NT2/D1 (cell line): ENCODE results near the gene FHOD3.

Source experiments
- DNase-seq: peaks from one replicate; pipeline ENCODE4 v3.0.0-alpha.2; 2011; ENCODE audit warnings: low read depth, low spot score
- H3K27me3 ChIP-seq: 2 replicates; pipeline ENCODE4 v1.6.0; 2011; ENCODE audit warnings: mild to moderate bottlenecking; ENCODE audit not compliant: insufficient read length, insufficient read depth
- H3K36me3 ChIP-seq: 2 replicates; pipeline ENCODE4 v1.6.1; 2011; ENCODE audit warnings: mild to moderate bottlenecking, low read length, mixed read lengths; ENCODE audit not compliant: insufficient read depth, insufficient read length
- H3K4me1 ChIP-seq: 2 replicates; pipeline ENCODE4 v1.5.1; 2011; ENCODE audit not compliant: insufficient read depth, insufficient read length
- H3K4me3 ChIP-seq: 2 replicates; pipeline ENCODE4 v1.5.1; 2011; ENCODE audit warnings: low read depth; ENCODE audit not compliant: insufficient read length
- H3K9ac ChIP-seq: 2 replicates; pipeline ENCODE4 v1.6.0; 2011; ENCODE audit warnings: low read depth; ENCODE audit not compliant: insufficient read length
- H3K9me3 ChIP-seq: 2 replicates; pipeline ENCODE4 v1.5.1; 2011; ENCODE audit warnings: mild to moderate bottlenecking, low read length; ENCODE audit not compliant: insufficient read depth
- SUZ12 ChIP-seq: IDR thresholded peaks from 2 replicates; pipeline ENCODE4 v1.6.1; 2011; ENCODE audit not compliant: insufficient read length, insufficient read depth; ENCODE audit errors: extremely low read depth
- YY1 ChIP-seq: IDR thresholded peaks from 2 replicates; pipeline ENCODE4 v1.6.1; 2011; ENCODE audit not compliant: insufficient read length, insufficient read depth
- ZNF274 ChIP-seq: IDR thresholded peaks from 2 replicates; pipeline ENCODE4 v1.6.1; 2011; ENCODE audit warnings: mild to moderate bottlenecking, low read depth, low read length

Gene FHOD3

DNA sequence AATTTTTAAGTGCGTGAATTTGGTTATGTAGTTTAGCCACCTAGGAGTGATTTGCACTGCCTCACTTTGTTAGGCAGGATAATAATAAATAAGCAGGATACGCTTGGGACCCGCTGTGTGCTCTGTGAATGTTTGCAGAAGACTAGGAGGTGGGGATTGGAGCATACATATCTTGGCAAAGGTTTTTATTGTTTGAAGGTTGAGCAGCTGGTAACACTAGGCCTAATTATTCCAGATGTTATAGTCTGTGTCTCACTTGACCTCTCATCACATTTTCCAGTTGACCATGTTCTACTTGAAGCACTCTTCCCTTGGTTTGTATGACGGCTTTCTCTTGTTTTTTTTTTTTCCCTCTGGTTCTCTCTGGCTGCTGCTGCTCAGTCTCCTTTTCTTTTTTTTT lies 42.7 kb downstream of the FHOD3 start:
- no peaks in the 10 kb centered on the region for H3K4me1 ChIP-seq
- no peaks in the 10 kb centered on the region for H3K36me3 ChIP-seq
- no peaks in the 10 kb centered on the region for H3K27me3 ChIP-seq
- H3K4me3 ChIP-seq: no peak overlapping the region
- TF ChIP-seq YY1 (no peak), SUZ12 (no peak), ZNF274 (no peak)
- H3K9me3 ChIP-seq: peaks cover 5% of the 10 kb centered on the region
- no peak for DNase-seq
- no peak overlapping the region for H3K9ac ChIP-seq

DNA sequence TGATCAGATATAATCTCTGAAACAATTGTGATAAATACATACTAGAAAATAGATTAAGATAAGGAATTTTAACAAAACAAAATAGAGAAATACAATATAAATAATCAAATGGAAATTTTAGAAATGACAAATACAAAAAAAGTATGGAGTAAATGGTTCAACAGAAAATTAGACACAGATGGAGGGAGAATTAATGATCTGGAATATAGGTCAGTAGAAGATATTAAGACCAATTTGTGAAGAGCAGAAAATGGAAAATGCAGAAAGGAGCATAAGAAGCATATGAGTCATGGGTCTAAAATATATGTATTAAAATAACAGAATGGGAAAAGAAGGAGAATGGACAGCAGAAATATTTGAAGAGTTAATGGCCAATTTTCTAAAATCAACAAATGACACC lies 44.4 kb downstream of the FHOD3 start:
- Histone ChIP-seq H3K4me1 (no peaks in the 10 kb centered on the region), H3K9me3 (peaks cover 5% of the 10 kb centered on the region), H3K27me3 (no peaks in the 10 kb centered on the region), H3K9ac (no peak overlapping the region), H3K4me3 (no peak overlapping the region), H3K36me3 (no peaks in the 10 kb centered on the region)
- TF ChIP-seq ZNF274 (no peak), YY1 (no peak), SUZ12 (no peak)
- DNase-seq: no peak

- Histone ChIP-seq H3K4me3 (no peak overlapping the region), H3K4me1 (no peaks in the 10 kb centered on the region), H3K9ac (no peak overlapping the region), H3K9me3 (no peaks in the 10 kb centered on the region), H3K27me3 (no peaks in the 10 kb centered on the region), H3K36me3 (no peaks in the 10 kb centered on the region)
- DNase-seq: no peak
- no peak for TF ChIP-seq ZNF274
- no peak for TF ChIP-seq YY1
- TF ChIP-seq SUZ12: no peak
Measured at GRCh38 chr18:36348331-36348730, 50.8 kb downstream of the FHOD3 start.

DNA sequence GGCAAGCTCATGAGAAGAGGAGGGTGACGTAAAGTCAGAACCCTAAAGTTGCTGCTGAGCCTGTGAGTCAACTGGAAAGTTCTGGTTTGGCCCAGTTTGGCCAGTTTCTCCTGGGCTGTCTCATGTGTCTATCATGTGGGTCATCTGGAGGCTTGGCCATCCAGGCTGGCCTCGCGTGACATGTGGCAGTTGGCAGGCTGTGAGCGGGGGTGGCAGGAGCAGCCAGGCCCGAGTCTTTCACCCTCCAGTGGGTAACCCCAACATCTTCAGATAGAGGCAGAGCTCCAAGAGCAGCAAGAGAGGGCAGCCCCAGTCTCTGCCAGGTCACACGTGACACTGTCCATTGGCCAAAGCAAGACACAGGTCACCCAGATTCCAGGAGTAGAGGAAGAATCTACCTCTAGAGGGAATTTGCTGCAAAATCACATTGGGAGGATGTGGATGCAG lies 51.5 kb downstream of the FHOD3 start:
- Histone ChIP-seq H3K36me3 (no peaks in the 10 kb centered on the region), H3K9ac (no peak overlapping the region), H3K27me3 (no peaks in the 10 kb centered on the region), H3K9me3 (no peaks in the 10 kb centered on the region), H3K4me1 (no peaks in the 10 kb centered on the region), H3K4me3 (no peak overlapping the region)
- no peak for TF ChIP-seq ZNF274
- no peak for TF ChIP-seq SUZ12
- no peak for TF ChIP-seq YY1
- no peak for DNase-seq

- no peaks in the 10 kb centered on the region for H3K36me3 ChIP-seq
- H3K9me3 ChIP-seq: no peaks in the 10 kb centered on the region
- no peaks in the 10 kb centered on the region for H3K27me3 ChIP-seq
- H3K4me1 ChIP-seq: no peaks in the 10 kb centered on the region
- no peak overlapping the region for H3K4me3 ChIP-seq
- DNase-seq: no peak
- H3K9ac ChIP-seq: no peak overlapping the region
- TF ChIP-seq YY1 (no peak), SUZ12 (no peak), ZNF274 (no peak)
Measured at GRCh38 chr18:36349552-36349951, 52.0 kb downstream of the FHOD3 start.

DNA sequence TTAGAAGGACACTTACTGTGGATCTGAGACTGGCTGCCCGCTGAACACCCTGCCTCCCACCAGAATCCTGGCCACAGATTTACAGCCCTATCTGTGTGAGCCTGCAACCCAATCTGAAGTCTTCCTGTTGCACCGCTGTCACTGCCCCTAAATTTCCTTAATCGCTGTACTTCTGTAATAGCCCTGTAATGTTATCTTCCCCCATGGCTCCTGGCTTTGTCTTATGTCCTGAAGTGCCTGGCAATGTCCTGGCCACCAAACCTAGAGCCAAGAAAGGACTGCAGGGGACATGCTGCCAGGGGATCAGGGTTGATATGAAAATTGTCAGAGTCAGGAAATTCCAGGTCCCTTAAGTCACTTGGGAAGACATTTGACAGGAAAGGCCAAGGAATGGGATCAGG lies 52.7 kb downstream of the FHOD3 start:
- TF ChIP-seq YY1: no peak
- no peak for TF ChIP-seq ZNF274
- TF ChIP-seq SUZ12: no peak
- H3K36me3 ChIP-seq: no peaks in the 10 kb centered on the region
- H3K9ac ChIP-seq: no peak overlapping the region
- H3K4me1 ChIP-seq: no peaks in the 10 kb centered on the region
- no peaks in the 10 kb centered on the region for H3K27me3 ChIP-seq
- no peak for DNase-seq
- no peak overlapping the region for H3K4me3 ChIP-seq
- no peaks in the 10 kb centered on the region for H3K9me3 ChIP-seq

DNA sequence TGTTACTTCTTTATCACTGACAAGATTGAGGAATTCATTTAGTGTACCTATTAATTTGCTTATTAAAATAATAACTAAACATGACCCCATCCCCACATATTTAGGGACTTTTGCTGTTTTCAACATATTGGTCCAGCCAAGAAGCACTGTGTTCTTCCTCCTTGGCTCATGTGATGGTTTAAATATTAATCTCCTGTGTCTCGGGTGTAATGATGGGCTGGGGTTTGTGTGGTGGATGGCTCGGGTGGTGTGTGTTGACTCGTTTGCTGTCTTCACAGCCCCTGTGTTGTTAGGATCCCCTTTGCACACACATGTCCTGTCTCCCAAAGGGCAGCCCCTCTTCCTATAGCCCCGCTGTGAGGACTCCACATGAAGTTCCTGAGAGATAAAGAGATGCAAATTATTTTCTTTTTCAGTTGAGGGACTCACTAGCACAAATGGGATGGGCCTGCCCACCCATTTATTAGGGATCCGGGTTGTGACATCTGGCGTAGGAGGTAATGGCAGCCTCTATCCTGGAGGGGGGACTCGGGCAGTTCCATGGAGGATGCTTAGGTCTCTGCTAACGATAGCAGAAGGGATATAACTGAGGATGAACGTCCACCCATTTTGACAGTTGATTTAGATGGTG lies 53.4 kb downstream of the FHOD3 start:
- DNase-seq: no peak
- Histone ChIP-seq H3K9ac (no peak overlapping the region), H3K4me3 (no peak overlapping the region), H3K27me3 (no peaks in the 10 kb centered on the region), H3K4me1 (no peaks in the 10 kb centered on the region), H3K36me3 (no peaks in the 10 kb centered on the region), H3K9me3 (no peaks in the 10 kb centered on the region)
- TF ChIP-seq ZNF274: no peak
- no peak for TF ChIP-seq SUZ12
- no peak for TF ChIP-seq YY1
